ENCODE results near the gene EGR4.

EGR4 gene

GRCh38 chr2:73257021-73257420 is 36.3 kb downstream of the EGR4 start:
- H3K36me3 ChIP-seq: peaks cover 75% of the 10 kb centered on the region
- H3K27ac ChIP-seq: no peak overlapping the region
- H3K4me3 ChIP-seq (ENCODE audit: low read depth, low read length): no peak overlapping the region
- DNase-seq: no peak
- no peak for TF ChIP-seq CTCF (IDR thresholded peaks at IDR 0.05; ENCODE audit: low read depth, low read length)
- H3K27me3 ChIP-seq (ENCODE audit: insufficient read depth, low read depth, severe bottlenecking): no peaks in the 10 kb centered on the region
- H3K9me3 ChIP-seq (ENCODE audit: severe bottlenecking): no peaks in the 10 kb centered on the region

GRCh38 chr2:73256618-73256922 is 36.8 kb downstream of the EGR4 start:
- Histone ChIP-seq H3K4me3 (ENCODE audit: low read depth, low read length) (no peak overlapping the region), H3K27ac (no peak overlapping the region), H3K9me3 (ENCODE audit: severe bottlenecking) (no peaks in the 10 kb centered on the region), H3K27me3 (ENCODE audit: insufficient read depth, low read depth, severe bottlenecking) (no peaks in the 10 kb centered on the region), H3K36me3 (peaks cover 78% of the 10 kb centered on the region)
- no peak for TF ChIP-seq CTCF (IDR thresholded peaks at IDR 0.05; ENCODE audit: low read depth, low read length)
- no peak for DNase-seq

GRCh38 chr2:73255907-73256617 is 37.3 kb downstream of the EGR4 start:
- no peaks in the 10 kb centered on the region for H3K27me3 ChIP-seq (ENCODE audit: insufficient read depth, low read depth, severe bottlenecking)
- H3K36me3 ChIP-seq: peaks cover 78% of the 10 kb centered on the region
- no peak for DNase-seq
- H3K27ac ChIP-seq: no peak overlapping the region
- no peaks in the 10 kb centered on the region for H3K9me3 ChIP-seq (ENCODE audit: severe bottlenecking)
- no peak overlapping the region for H3K4me3 ChIP-seq (ENCODE audit: low read depth, low read length)
- no peak for TF ChIP-seq CTCF (IDR thresholded peaks at IDR 0.05; ENCODE audit: low read depth, low read length)

GRCh38 chr2:73255007-73255644 is 38.2 kb downstream of the EGR4 start:
- Histone ChIP-seq H3K36me3 (peaks cover 80% of the 10 kb centered on the region), H3K9me3 (ENCODE audit: severe bottlenecking) (no peaks in the 10 kb centered on the region), H3K4me3 (ENCODE audit: low read depth, low read length) (no peak overlapping the region), H3K27ac (no peak overlapping the region), H3K27me3 (ENCODE audit: insufficient read depth, low read depth, severe bottlenecking) (no peaks in the 10 kb centered on the region)
- no peak for TF ChIP-seq CTCF (IDR thresholded peaks at IDR 0.05; ENCODE audit: low read depth, low read length)
- no peak for DNase-seq

- Histone ChIP-seq H3K4me3 (ENCODE audit: low read depth, low read length) (no peak overlapping the region), H3K36me3 (peaks cover 80% of the 10 kb centered on the region), H3K27ac (no peak overlapping the region), H3K27me3 (ENCODE audit: insufficient read depth, low read depth, severe bottlenecking) (no peaks in the 10 kb centered on the region), H3K9me3 (ENCODE audit: severe bottlenecking) (no peaks in the 10 kb centered on the region)
- TF ChIP-seq CTCF (IDR thresholded peaks at IDR 0.05; ENCODE audit: low read depth, low read length): no peak
- DNase-seq: no peak
These were observed 38.9 kb downstream of the EGR4 start for GRCh38 chr2:73254343-73255006.

Data from WERI-Rb-1 (cell line).